T47D (cell line): ENCODE results near the gene COX20.

ENCODE experiments used
- DNase-seq, 2 experiments: peaks; one replicate each; pipeline versions ENCODE4 v3.0.0 to v3.0.0-alpha.2; 2011 to 2012; ENCODE audit warnings: low read depth in 1 of 2, low spot score in 1 of 2
- JUND ChIP-seq: IDR thresholded peaks from 2 replicates; pipeline ENCODE4 v1.6.1; 2012; ENCODE audit warnings: low read depth
- in situ Hi-C: cut with HindIII; loops from 2 replicates; pipeline ENCODE4 v1.10.0; 2016; ENCODE audit warnings: low sequenced_read_pairs, low pct_unique_long_range_greater_than_20kb

COX20 gene

GRCh38 chr1:244834543-244835275, 749 bp upstream of the COX20 start:
- DNase-seq = peak; percentile 63 to 90
- TF ChIP-seq JUND = no peak
- in situ Hi-C loops = no loop called here

GRCh38 chr1:244836135-244836521, 670 bp downstream of the COX20 start:
- TF ChIP-seq JUND = no peak
- in situ Hi-C loops = no loop called here
- DNase-seq = peak; percentile 44 to 52

- in situ Hi-C loops = no loop called here
- DNase-seq = no peak
- TF ChIP-seq JUND = no peak
Observed at GRCh38 chr1:244836584-244836983, 1.1 kb downstream of the COX20 start.

- in situ Hi-C loops = no loop called here
- peak in 1 of 2 experiments; percentile 46 for DNase-seq
- TF ChIP-seq JUND = no peak
Observed at GRCh38 chr1:244837597-244838258, 2.3 kb downstream of the COX20 start.

- TF ChIP-seq JUND = no peak
- DNase-seq = no peak
- in situ Hi-C loops = no loop called here
Observed at GRCh38 chr1:244839656-244840055, 4.2 kb downstream of the COX20 start.

- TF ChIP-seq JUND = no peak
- in situ Hi-C loops = no loop called here
- no peak for DNase-seq
Observed at GRCh38 chr1:244840219-244840794, 4.8 kb downstream of the COX20 start.

GRCh38 chr1:244841273-244841927, 5.9 kb downstream of the COX20 start:
- in situ Hi-C loops = no loop called here
- no peak for TF ChIP-seq JUND
- DNase-seq = no peak

- no peak for TF ChIP-seq JUND
- in situ Hi-C loops = no loop called here
- DNase-seq = no peak
Observed at GRCh38 chr1:244843148-244843978, 7.9 kb downstream of the COX20 start.

- in situ Hi-C loops = no loop called here
- DNase-seq = no peak
- TF ChIP-seq JUND = no peak
Observed at GRCh38 chr1:244844155-244845121, 9.0 kb downstream of the COX20 start.

- no peak for DNase-seq
- in situ Hi-C loops = no loop called here
- TF ChIP-seq JUND = no peak
Observed at GRCh38 chr1:244846653-244847052, 11.2 kb downstream of the COX20 start.

GRCh38 chr1:244849189-244849866, 13.9 kb downstream of the COX20 start:
- TF ChIP-seq JUND = no peak
- no peak for DNase-seq
- in situ Hi-C loops = no loop called here
